Calu3 (cell line): Measurements from ENCODE around the gene TARDBP. TPM values are rescaled to one million over a fixed set of nuclear protein-coding genes. Genes with fewer than 3 reads are reported as not detected.

Source experiments
- BruUV-seq: library from RNA; stranded (reverse); fragments of 400-500 nt; replicated peaks from 2 replicates; lab custom pipeline; 2021; lab: Mats Ljungman, UMichigan
- CTCF ChIA-PET: fragments of 300-600 bp; sonication (Branson Sonifier 250); formaldehyde crosslinking; loops from one replicate; lab custom pipeline; 2022; ENCODE audit warnings: antibody characterized with exemption; lab: Charles Lee
- DNase-seq: peaks from one replicate; pipeline ENCODE4 v3.0.0; 2022
- H3K27ac Mint-ChIP-seq: one replicate; pipeline ENCODE4 v1.8.0; 2022; ENCODE audit warnings: mixed read lengths; ENCODE audit not compliant: unreplicated experiment
- H3K27me3 Mint-ChIP-seq: one replicate; pipeline ENCODE4 v1.8.0; 2022; ENCODE audit warnings: mixed read lengths; ENCODE audit not compliant: unreplicated experiment
- H3K36me3 Mint-ChIP-seq: one replicate; pipeline ENCODE4 v1.8.0; 2022; ENCODE audit warnings: mild to moderate bottlenecking, moderate library complexity, mixed read lengths; ENCODE audit not compliant: insufficient read depth, unreplicated experiment
- H3K4me1 Mint-ChIP-seq: one replicate; pipeline ENCODE4 v1.8.0; 2022; ENCODE audit warnings: mild to moderate bottlenecking, low read depth, mixed read lengths; ENCODE audit not compliant: unreplicated experiment
- H3K4me3 Mint-ChIP-seq: one replicate; pipeline ENCODE4 v1.8.0; 2022; ENCODE audit warnings: mild to moderate bottlenecking, low read depth, moderate library complexity, mixed read lengths; ENCODE audit not compliant: unreplicated experiment
- H3K9me3 Mint-ChIP-seq: one replicate; pipeline ENCODE4 v1.8.0; 2022; ENCODE audit warnings: low read depth, mixed read lengths; ENCODE audit not compliant: unreplicated experiment
- CTCF ChIP-seq: fragments of 200-600 bp; IDR thresholded peaks from one replicate; pipeline ENCODE4 v1.8.0; 2022; ENCODE audit warnings: antibody characterized with exemption; ENCODE audit not compliant: unreplicated experiment
- intact Hi-C: fragments of 100-400 bp; cut with micrococcal nuclease; formaldehyde crosslinking; loops from one replicate; pipeline ENCODE4 v1.10.0; 2022; ENCODE audit not compliant: unreplicated experiment
- total RNA-seq: library from RNA; stranded (reverse); gene quantifications from 2 replicates; pipeline ENCODE4 v1.2.3, GENCODE V29; 2022

The TARDBP gene
- total RNA-seq, 1 experiment from 2014 or later, result 130 TPM

DNA sequence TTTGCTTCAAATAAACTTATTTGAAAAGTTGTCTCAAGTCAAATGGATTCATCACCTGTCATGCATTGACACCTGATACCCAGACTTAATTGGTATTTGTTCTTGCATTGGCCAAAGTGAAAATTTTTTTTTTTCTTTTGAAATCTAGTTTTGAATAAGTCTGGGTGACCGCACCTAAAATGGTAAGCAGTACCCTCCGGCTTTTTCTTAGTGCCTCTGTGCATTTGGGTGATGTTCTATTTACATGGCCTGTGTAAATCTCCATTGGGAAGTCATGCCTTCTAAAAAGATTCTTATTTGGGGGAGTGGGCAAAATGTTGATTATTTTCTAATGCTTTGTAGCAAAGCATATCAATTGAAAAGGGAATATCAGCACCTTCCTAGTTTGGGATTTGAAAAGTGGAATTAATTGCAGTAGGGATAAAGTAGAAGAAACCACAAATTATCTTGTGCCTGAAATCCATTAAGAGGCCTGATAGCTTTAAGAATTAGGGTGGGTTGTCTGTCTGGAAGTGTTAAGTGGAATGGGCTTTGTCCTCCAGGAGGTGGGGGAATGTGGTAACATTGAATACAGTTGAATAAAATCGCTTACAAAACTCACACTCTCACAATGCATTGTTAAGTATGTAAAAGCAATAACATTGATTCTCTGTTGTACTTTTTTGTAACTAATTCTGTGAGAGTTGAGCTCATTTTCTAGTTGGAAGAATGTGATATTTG, 11.9 kb downstream of the TARDBP start:
- no TSS peak for BruUV-seq
- no peak for TF ChIP-seq CTCF
- Mint-ChIP-seq H3K9me3 (no peaks in the 10 kb centered on the region), H3K36me3 (peaks cover 41% of the 10 kb centered on the region), H3K27ac (no peak overlapping the region), H3K27me3 (no peaks in the 10 kb centered on the region), H3K4me1 (no peaks in the 10 kb centered on the region), H3K4me3 (no peak overlapping the region)
- CTCF ChIA-PET, result interaction anchor here (0.6 kb wide), 1 partner anchor 12 kb away, joined by 4 read pairs; no protein-coding TSS in a partner anchor
- intact Hi-C loops, result no loop called here
- no peak for DNase-seq

DNA sequence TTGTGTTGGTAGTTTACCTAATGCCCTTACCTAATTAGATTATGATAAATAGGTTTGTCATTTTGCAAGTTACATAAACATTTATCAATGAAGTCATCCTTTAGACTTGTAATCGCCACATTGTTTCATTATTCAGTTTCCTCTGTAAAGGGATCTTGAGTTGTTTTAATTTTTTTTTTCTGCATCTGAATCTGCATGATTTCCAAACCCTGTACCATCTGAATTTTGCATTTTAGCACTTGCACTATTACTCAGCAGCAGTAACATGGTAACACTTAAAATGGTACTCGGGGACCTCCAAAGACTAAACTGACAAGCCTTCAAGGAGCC, 12.4 kb downstream of the TARDBP start:
- Mint-ChIP-seq H3K9me3 (no peaks in the 10 kb centered on the region), H3K27me3 (no peaks in the 10 kb centered on the region), H3K36me3 (peaks cover 41% of the 10 kb centered on the region), H3K4me1 (no peaks in the 10 kb centered on the region), H3K4me3 (no peak overlapping the region), H3K27ac (no peak overlapping the region)
- intact Hi-C loops, result no loop called here
- CTCF ChIA-PET, result interaction anchor here (0.6 kb wide), 1 partner anchor 11 kb away, joined by 4 read pairs; no protein-coding TSS in a partner anchor
- TF ChIP-seq CTCF, result no peak
- BruUV-seq, result no TSS peak
- DNase-seq, result no peak

- Mint-ChIP-seq H3K36me3 (peaks cover 35% of the 10 kb centered on the region), H3K27ac (no peak overlapping the region), H3K9me3 (no peaks in the 10 kb centered on the region), H3K27me3 (no peaks in the 10 kb centered on the region), H3K4me1 (no peaks in the 10 kb centered on the region), H3K4me3 (no peak overlapping the region)
- TF ChIP-seq CTCF, result no peak
- no peak for DNase-seq
- CTCF ChIA-PET, result no interaction called here
- intact Hi-C loops, result no loop called here
- no TSS peak for BruUV-seq
Measured at GRCh38 chr1:11025618-11026017, 13.2 kb downstream of the TARDBP start.

GRCh38 chr1:11026052-11026451, 13.6 kb downstream of the TARDBP start:
- CTCF ChIA-PET, result no interaction called here
- H3K4me1 Mint-ChIP-seq, result no peaks in the 10 kb centered on the region
- no TSS peak for BruUV-seq
- H3K27me3 Mint-ChIP-seq, result no peaks in the 10 kb centered on the region
- no peak for TF ChIP-seq CTCF
- H3K4me3 Mint-ChIP-seq, result no peak overlapping the region
- H3K9me3 Mint-ChIP-seq, result no peaks in the 10 kb centered on the region
- H3K36me3 Mint-ChIP-seq, result peaks cover 39% of the 10 kb centered on the region
- H3K27ac Mint-ChIP-seq, result no peak overlapping the region
- intact Hi-C loops, result no loop called here
- no peak for DNase-seq
